IMR-90 (cell line): ENCODE results near the gene PMM1.

Experiments
- BHLHE40 ChIP-seq: fragments of 150-350 bp; IDR thresholded peaks from 2 replicates; pipeline ENCODE4 v1.6.1; 2016; ENCODE audit warnings: mild to moderate bottlenecking, low read depth, low read length
- CEBPB ChIP-seq: IDR thresholded peaks from 2 replicates; pipeline ENCODE4 v1.6.1; 2012; ENCODE audit warnings: low read depth, low read length, improper control_type of control experiment
- FOS ChIP-seq: fragments of 150-350 bp; IDR thresholded peaks from 2 replicates; pipeline ENCODE4 v1.6.1; 2016; ENCODE audit warnings: low read depth, low read length
- MAFK ChIP-seq: IDR thresholded peaks from 2 replicates; pipeline ENCODE4 v1.6.1; 2012; ENCODE audit warnings: low read depth, low read length, improper control_type of control experiment
- POLR2A ChIP-seq: IDR thresholded peaks from 2 replicates; pipeline ENCODE4 v1.6.1; 2012; ENCODE audit warnings: mild to moderate bottlenecking, low read depth, low read length
- RFX5 ChIP-seq: IDR thresholded peaks from 2 replicates; pipeline ENCODE4 v1.8.0; 2012; ENCODE audit warnings: low read depth, mild to moderate bottlenecking, low read length, moderate library complexity
- SMC3 ChIP-seq: fragments of 150-350 bp; IDR thresholded peaks from 2 replicates; pipeline ENCODE4 v1.6.1; 2016; ENCODE audit warnings: low read depth, mild to moderate bottlenecking, antibody characterized with exemption, low read length, moderate library complexity
- TF ChIP-seq, protein P1 (sequence below): conservative IDR thresholded peaks from 2 replicates; pipeline ENCODE4 v1.5.1; 2012; ENCODE audit warnings: mild to moderate bottlenecking, low read depth, low read length, improper control_type of control experiment

DNA sequence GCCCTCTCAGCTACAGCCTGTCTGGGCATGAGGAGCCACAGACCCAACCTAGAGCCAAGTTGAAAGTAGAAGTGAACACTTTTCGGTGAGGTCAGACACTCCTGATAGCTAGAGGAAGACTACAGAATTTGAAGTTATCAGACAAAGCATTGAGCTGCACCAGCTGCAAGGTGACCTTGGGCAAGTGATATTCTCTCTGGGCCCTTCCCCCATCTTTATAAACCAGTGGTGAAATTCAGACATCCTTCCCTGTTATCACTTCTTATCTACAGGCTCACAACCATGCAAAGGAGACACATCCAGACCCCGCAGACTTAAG is 8.0 kb upstream of the PMM1 start:
- TF ChIP-seq, protein P1, sequence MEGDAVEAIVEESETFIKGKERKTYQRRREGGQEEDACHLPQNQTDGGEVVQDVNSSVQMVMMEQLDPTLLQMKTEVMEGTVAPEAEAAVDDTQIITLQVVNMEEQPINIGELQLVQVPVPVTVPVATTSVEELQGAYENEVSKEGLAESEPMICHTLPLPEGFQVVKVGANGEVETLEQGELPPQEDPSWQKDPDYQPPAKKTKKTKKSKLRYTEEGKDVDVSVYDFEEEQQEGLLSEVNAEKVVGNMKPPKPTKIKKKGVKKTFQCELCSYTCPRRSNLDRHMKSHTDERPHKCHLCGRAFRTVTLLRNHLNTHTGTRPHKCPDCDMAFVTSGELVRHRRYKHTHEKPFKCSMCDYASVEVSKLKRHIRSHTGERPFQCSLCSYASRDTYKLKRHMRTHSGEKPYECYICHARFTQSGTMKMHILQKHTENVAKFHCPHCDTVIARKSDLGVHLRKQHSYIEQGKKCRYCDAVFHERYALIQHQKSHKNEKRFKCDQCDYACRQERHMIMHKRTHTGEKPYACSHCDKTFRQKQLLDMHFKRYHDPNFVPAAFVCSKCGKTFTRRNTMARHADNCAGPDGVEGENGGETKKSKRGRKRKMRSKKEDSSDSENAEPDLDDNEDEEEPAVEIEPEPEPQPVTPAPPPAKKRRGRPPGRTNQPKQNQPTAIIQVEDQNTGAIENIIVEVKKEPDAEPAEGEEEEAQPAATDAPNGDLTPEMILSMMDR, result no peak
- TF ChIP-seq FOS (no peak), MAFK (no peak), POLR2A (no peak), SMC3 (no peak), CEBPB (no peak), BHLHE40 (no peak), RFX5 (no peak)
